Kidney epithelial cell (primary cell): ENCODE data around the gene PRTN3. TPM values are rescaled to one million over a fixed set of nuclear protein-coding genes. Genes with fewer than 3 reads are reported as not detected.

Source experiments
- DNase-seq: peaks from one replicate; pipeline ENCODE4 v3.0.0-alpha.2; 2010; ENCODE audit warnings: low read depth
- H3K27me3 ChIP-seq: 2 replicates; pipeline ENCODE4 v1.6.0; 2011; ENCODE audit warnings: low read length; ENCODE audit not compliant: control insufficient read depth, insufficient read depth
- H3K36me3 ChIP-seq: 2 replicates; pipeline ENCODE4 v1.5.1; 2011; ENCODE audit warnings: low read length; ENCODE audit not compliant: control insufficient read depth, insufficient read depth
- H3K4me3 ChIP-seq: 2 replicates; pipeline ENCODE4 v1.5.1; 2011; ENCODE audit warnings: low read depth, mild to moderate bottlenecking, control low read depth, low read length
- total RNA-seq: library from RNA; depleted of rRNA; stranded (reverse); fragments of >200 nt; gene quantifications from 2 replicates; pipeline ENCODE4 v1.2.3, GENCODE V29; 2015
- TF ChIP-seq, protein P1 (sequence below): IDR thresholded peaks from 2 replicates; pipeline ENCODE4 v1.5.1; 2011; ENCODE audit warnings: mild to moderate bottlenecking, moderate library complexity, low read length, control low read depth, inconsistent platforms; ENCODE audit not compliant: insufficient read depth, poor library complexity, severe bottlenecking

PRTN3 gene
- total RNA-seq, 1 donor from 2014 or later, result not detected

DNA sequence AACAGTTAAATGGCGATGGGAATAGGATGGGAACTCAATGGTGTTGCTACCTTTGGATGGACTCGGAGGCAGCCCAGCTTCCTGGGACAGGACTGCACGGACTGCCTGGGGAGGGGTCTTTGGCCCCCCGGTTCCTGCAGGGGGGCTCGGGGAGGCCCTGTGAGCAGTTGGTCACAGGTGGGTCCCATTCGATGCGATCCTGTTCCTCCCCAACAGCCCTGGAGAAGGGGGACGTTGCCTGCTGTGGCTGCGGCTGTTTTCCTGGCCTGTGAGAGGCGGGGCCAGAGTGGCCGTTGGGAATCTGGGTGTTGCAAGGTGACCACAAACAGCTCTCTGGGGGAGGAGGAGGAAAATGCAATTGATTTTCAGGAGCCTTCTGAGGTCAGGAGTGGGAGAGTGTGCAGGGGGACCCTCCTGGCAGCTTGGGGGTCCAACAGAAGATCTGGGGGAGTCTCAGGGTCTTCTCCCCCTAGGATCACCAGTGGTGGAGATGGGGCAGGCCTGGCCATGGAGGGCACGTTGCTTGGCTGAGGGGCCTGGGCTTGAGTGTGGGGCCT is 17.2 kb upstream of the PRTN3 start:
- H3K36me3 ChIP-seq, result no peaks in the 10 kb centered on the region
- H3K27me3 ChIP-seq, result peaks cover 16% of the 10 kb centered on the region
- no peak for DNase-seq
- H3K4me3 ChIP-seq, result no peak overlapping the region
- TF ChIP-seq, protein P1, sequence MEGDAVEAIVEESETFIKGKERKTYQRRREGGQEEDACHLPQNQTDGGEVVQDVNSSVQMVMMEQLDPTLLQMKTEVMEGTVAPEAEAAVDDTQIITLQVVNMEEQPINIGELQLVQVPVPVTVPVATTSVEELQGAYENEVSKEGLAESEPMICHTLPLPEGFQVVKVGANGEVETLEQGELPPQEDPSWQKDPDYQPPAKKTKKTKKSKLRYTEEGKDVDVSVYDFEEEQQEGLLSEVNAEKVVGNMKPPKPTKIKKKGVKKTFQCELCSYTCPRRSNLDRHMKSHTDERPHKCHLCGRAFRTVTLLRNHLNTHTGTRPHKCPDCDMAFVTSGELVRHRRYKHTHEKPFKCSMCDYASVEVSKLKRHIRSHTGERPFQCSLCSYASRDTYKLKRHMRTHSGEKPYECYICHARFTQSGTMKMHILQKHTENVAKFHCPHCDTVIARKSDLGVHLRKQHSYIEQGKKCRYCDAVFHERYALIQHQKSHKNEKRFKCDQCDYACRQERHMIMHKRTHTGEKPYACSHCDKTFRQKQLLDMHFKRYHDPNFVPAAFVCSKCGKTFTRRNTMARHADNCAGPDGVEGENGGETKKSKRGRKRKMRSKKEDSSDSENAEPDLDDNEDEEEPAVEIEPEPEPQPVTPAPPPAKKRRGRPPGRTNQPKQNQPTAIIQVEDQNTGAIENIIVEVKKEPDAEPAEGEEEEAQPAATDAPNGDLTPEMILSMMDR, result no peak

DNA sequence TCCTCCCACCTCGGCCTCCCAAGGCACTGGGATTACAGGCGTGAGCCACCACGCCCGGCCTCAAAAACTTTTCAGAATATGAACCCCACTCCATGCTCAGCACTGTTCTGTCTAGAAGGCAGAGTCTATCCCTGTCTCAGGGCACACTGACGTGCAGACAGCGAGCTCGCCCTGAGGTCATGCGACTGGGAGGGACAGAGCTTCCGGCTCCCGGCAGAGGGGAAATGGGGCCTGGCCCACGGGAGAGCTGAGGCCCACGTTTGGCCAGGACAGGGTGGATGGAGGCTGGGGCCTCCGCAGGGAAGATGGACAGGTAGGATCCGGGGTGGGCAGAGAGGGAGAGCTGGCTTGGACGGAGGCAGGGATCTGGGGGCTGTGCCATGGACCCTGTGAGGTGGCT is 15.9 kb upstream of the PRTN3 start:
- DNase-seq, result no peak
- TF ChIP-seq, protein P1, result no peak
- Histone ChIP-seq H3K27me3 (peaks cover 23% of the 10 kb centered on the region), H3K36me3 (no peaks in the 10 kb centered on the region), H3K4me3 (no peak overlapping the region)

DNA sequence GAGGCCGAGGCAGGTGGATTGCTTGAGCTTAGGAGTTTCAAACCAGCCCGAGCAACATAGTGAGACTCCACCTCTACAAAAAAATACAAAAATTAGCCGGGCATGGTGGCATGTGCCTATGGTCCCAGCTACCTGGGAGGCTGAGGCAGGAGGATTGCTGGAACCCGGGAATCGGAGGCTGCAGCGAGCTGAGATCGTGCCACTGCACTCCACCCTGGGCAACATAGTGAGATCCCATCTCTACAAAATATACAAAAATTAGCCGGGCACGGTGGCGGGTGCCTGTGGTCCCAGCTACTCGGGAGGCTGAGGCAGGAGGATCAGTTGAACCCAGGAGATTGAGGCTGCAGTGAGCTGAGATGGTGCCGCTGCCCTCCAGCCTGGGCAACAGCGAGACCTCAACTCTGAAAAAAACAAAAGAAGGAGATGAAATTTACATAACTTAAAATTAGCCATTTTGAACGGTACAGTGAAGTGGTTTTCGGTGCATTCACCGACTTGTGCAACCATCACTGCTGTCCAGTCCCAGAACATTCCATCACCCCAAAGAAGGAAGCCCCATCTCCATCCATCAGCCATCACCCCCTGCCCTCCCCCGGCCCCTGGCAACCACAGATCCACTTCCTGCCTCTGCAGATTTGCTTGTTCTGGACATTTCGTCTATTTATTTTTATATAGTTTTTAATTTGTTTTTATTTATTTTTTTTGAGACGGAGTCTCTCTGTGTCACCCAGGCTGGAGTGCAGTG is 14.7 kb upstream of the PRTN3 start:
- no peaks in the 10 kb centered on the region for H3K36me3 ChIP-seq
- TF ChIP-seq, protein P1, result no peak
- H3K27me3 ChIP-seq, result peaks cover 28% of the 10 kb centered on the region
- no peak overlapping the region for H3K4me3 ChIP-seq
- DNase-seq, result no peak

DNA sequence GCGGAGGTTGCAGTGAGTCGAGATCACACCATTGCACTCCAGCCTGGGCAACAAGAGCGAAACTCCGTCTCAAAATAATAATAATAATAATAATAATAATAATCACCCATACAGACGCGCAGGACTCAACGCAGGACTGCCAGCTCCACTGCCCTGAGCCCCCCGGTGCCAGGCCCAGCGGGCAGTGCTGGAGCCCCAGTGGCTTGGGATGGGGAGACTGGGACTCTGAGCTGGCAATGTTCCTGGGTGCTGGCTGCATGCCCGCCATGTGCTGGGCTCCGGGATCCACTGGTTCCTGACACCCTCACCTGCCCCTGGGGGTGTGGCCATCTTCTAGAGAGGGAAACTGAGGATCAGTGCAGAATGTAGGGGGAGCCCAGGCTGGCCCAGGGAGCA is 13.5 kb upstream of the PRTN3 start:
- Histone ChIP-seq H3K36me3 (no peaks in the 10 kb centered on the region), H3K4me3 (no peak overlapping the region), H3K27me3 (peaks cover 32% of the 10 kb centered on the region)
- TF ChIP-seq, protein P1, result no peak
- no peak for DNase-seq

DNA sequence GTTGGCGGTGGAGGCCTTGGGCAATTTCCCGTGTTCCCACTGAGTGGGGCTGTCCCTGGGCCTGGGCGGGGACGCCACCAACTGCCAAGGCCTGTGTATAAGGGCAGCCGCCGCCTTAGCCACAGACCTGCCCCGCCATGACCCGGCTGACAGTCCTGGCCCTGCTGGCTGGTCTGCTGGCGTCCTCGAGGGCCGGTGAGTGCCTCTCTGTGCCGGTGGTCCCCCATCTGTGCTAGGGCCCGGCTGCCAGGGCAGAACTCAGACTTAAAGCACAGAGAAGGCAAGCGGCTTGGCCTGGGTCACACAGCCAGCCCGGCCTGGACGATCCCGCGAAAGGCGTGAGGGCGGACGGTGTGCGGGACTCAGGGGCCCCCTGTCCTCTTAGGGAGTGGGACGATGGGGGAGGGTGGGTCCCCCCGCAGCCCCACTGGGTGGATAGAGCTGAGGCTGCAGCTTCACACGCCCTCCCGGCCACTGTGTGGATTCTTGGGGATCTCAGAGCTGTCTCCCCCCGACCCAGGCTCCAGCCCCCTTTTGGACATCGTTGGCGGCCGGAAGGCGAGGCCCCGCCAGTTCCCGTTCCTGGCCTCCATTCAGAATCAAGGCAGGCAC is 13.0 kb upstream of the PRTN3 start, which contains the start of gene AZU1:
Gene AZU1, plus strand, starts transcription at position 128 of the 612 bp plus-strand sequence. Its CDS starts 10 bp downstream, at position 138.
- TF ChIP-seq, protein P1, result no peak
- Histone ChIP-seq H3K4me3 (no peak within 1 kb of the TSS), H3K27me3 (peaks cover 27% of the 10 kb centered on the region), H3K36me3 (no peaks in the 10 kb centered on the region)
- DNase-seq, result no peak
